DMS53 treated with DMSO at 0.1 percent for 48 hours (cell line): Measurements from ENCODE around the gene GRIP1.

Source experiments
- DNase-seq: peaks from one replicate; lab custom pipeline; 2025; ENCODE audit not compliant: unreplicated experiment; lab: John Stamatoyannopoulos, UW

GRIP1 gene, protein sequence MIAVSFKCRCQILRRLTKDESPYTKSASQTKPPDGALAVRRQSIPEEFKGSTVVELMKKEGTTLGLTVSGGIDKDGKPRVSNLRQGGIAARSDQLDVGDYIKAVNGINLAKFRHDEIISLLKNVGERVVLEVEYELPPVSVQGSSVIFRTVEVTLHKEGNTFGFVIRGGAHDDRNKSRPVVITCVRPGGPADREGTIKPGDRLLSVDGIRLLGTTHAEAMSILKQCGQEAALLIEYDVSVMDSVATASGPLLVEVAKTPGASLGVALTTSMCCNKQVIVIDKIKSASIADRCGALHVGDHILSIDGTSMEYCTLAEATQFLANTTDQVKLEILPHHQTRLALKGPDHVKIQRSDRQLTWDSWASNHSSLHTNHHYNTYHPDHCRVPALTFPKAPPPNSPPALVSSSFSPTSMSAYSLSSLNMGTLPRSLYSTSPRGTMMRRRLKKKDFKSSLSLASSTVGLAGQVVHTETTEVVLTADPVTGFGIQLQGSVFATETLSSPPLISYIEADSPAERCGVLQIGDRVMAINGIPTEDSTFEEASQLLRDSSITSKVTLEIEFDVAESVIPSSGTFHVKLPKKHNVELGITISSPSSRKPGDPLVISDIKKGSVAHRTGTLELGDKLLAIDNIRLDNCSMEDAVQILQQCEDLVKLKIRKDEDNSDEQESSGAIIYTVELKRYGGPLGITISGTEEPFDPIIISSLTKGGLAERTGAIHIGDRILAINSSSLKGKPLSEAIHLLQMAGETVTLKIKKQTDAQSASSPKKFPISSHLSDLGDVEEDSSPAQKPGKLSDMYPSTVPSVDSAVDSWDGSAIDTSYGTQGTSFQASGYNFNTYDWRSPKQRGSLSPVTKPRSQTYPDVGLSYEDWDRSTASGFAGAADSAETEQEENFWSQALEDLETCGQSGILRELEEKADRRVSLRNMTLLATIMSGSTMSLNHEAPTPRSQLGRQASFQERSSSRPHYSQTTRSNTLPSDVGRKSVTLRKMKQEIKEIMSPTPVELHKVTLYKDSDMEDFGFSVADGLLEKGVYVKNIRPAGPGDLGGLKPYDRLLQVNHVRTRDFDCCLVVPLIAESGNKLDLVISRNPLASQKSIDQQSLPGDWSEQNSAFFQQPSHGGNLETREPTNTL

DNA sequence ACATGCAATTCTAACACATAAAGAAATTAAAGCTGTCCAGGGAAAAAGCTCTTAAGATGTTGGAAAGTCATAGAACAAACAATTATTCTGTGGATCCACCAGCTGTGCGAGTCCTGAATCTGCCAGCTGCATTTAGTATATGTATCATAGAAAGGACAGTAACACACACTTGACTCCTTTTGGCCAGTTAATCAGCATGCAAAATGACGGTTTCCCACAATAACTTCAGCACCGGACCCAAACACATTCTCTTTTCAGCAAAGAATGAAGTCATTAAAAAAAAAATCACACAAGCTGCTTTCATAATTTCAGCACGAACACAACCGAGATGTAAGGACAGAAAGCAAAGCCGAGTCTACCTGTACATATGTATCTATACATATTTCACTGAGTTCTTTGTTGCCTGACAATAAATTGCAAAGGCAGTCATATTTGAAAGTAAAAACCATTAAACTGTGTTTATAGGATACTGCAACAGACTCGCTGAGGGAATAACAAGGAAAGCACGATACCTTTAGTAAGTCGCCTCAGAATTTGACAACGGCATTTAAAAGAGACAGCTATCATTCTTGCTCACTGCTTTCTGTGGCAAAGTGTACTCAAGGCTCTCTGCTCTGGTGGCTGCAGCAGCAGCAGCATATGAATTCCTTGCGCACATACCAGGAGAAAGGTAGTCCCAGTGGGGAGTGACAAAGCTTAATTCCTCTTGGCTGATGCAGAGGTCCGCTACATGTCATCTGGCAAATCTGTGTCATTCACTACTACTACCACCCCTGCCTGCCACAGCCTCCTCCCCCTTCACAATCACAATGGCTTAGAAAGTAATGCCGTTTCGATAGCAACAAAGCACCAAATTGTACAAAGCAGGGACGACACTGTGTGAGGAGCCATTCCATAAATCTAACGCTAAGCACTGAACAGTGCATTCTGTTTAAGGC is at the start of gene GRIP1:
Gene GRIP1 (minus strand): TSS at position 739 of the 938 bp plus-strand sequence. CDS start 172 bp downstream, at position 567.
- DNase-seq, result no peak

DNA sequence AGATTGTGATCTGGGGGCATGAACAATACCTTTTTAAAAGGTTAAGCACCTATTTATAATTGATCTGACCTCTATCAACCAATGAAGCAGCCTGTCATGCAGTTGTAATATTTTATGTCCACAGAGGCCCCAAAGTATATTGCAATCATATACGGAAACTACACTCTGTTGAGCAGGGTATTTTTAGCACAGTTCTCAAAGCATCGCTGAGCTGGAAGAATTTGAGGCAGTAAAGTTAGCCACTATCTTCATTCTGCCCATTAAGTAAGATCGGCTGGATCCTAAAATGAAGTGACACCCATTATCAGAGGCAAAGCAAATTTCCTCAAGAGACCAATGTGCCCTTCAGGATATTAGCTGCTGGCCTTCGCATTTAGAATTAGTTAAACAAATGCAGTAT is 47.7 kb upstream of the GRIP1 start:
- no peak for DNase-seq

DNA sequence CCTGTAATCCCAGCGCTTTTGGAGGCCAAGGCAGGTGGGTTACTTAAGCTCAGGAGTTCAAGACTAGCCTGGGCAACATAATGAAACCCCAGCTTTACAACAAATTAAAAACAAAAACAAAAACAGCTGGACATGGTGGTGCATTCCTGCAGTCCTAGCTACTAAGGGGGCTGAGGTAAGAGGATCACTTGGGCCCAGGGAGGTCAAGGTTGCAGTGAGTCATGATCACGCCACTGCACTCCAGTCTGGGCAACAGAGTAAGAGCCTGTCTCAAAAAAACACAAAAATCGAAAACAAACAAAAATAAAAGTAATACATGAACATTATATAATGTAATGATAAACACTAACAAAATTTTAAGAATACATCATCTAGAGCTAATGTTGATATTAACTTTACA is 46.2 kb upstream of the GRIP1 start:
- no peak for DNase-seq

DNA sequence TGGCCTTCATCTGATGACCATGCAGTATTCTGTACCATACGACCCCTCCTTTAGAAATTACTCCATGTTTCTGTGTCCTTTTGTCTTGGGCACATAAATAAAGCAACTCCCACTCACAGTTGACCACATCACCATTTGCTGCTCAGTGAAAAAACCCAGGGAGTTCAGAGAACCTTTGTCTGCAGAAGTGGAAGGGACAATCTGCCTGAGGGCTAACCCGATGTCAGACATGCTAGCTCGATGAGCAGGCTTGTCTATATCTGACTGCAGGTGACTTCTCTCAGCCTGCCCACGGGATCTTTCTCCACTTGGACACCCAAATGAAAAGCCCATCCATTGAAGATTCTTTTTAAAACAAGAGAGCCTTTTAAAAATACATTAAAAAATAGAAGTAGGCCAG is 45.7 kb upstream of the GRIP1 start:
- no peak for DNase-seq

DNA sequence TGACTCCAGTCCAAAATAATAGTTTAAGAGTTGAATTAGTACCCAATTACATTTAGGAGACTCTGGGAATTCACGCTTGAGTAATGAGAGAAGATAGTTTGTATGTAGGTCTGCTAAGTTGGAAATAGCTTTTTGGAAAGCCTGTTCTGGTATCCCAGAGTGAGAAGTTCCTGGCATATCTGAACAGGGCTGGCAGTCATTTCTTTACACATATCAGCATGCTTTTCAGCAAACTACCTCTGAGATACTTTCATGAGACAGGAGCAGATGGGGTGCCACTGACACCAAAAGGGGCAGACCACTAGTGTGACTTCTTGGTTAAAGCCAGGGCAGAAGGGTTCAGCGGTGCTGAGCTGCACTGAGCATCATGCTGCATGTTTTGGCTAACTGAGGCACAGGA is 45.1 kb upstream of the GRIP1 start:
- no peak for DNase-seq

DNA sequence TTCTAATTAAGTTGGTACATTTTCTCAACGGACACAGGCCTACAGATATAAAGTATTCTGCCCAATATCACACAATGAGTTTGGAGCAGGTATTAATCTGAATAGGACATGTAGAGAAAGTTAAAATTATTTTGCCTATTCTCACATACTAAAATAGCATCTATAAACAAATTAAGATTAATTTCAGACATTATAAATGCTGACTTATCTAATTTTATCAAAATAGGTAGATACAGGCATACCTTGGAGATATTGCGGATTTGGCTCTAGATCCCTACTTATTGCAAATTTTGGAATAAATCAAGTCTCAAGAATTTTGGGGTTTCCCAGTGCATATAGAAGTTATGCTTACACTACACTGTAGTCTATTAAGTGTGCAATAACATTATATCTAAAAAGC is 41.0 kb upstream of the GRIP1 start:
- no peak for DNase-seq

DNA sequence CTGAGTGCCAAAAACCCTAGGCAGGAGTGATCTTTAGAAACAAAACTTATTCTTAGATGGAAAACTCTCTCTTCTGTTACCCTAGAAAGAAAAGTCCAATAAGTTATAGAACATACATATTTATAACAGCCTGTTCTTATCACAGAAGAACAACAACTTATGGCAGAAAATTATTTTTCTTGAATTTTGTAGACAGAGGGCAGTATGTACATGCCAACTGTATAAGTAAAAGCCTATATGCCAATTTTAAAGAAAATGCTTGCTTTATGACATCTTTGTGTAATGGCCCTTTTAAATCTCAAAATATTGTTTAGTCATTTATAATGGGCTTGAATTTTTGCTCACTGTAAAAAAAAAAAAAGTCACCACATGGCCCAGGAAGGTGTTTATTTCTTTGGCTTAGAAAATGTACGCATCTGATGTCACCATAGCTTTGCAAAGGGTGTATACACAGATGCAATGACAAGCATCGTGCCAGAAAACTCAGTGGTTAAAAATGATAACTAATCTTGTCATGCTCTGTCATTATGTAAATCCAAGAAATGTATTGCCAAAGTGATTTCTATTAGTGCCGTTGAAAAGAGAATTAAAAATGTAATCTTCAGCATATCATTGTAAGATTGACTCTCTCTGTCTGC is 38.3 kb upstream of the GRIP1 start:
- no peak for DNase-seq

DNA sequence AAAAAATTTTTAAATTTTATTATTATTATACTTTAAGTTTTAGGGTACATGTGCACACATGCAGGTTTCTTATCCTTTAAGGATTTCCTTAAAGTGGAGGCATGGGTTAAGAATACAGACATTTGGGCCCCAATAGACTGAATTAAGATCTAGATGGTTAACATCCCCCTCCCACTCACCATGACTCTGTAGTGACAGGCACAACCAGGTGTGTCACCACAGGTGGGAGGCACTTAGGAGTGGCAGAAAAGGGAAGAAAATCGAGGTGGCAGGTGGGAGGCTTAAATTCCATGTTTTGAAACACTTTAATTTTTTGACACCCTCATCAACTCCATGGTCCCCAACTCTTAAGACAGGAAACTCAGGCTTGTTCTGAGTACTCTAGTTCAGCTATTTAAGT is 37.6 kb upstream of the GRIP1 start:
- DNase-seq, result no peak

DNA sequence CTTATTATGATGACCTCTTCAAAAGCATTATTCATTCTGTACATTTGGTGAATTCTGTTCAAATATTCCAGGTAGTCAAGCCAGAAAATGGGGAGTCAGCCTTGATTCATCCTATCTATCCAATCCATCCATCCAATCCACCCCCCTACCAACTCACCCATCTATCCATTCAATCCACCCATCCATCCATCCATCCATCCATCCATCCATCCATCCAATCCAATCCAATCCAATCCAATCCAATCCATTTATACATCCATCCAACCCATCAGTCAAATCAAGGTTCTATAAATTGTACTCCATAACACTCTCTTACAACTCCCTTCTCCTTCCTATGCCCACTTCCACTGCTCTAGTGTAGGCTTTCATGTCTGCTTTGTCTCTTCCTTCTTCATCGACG is 35.8 kb upstream of the GRIP1 start:
- no peak for DNase-seq

DNA sequence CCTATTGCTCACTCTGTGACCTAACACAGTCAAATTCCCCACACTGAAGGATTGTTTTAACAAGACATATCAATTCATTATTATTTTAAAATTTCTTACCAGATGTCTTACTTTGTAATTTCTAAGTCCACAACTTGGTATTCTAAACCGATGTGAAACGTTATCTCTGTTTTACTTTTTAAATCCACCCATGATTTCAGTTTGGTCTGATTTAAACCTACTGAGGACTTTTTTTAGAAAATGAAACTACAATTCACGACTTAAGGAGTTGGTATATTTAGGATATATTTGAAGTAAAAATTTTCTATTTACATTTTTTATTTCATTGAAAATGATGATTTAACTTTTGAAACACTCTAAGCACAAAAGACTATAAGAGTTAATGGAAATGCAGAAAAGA is 35.1 kb upstream of the GRIP1 start:
- DNase-seq, result no peak

DNA sequence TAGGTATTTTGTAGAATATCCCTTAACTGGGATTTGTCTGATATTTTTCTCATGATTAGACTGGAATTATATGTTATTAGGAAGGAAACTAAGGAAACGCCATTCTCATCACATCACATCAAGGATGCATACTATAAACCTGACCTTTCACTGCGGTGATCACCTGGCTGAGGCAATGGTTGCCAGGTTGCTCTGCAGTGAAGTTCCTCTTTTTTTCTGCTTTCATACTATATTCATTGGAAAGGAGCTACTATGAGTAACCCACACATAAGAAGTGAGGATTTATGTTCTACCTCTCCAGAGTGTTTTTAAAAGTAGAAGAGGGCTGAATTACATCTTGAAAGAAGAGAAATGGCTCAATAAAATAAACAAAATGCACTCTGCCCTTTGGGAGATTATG is 31.0 kb upstream of the GRIP1 start:
- DNase-seq, result no peak

DNA sequence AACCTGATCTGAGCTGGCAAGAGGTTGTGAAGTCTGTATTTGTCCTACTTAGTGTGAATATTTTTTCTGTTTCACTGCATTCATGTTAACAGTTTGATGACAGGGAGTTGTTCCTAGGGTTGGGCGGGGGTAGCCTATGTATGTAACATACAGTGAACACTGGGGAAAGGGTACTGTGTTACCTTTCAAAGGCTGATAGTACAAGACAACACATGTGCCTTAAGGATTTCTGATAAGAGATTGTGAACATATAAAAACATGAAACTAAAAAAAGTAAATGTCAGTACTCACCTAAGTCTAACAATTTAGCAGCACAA is 30.5 kb upstream of the GRIP1 start:
- no peak for DNase-seq

DNA sequence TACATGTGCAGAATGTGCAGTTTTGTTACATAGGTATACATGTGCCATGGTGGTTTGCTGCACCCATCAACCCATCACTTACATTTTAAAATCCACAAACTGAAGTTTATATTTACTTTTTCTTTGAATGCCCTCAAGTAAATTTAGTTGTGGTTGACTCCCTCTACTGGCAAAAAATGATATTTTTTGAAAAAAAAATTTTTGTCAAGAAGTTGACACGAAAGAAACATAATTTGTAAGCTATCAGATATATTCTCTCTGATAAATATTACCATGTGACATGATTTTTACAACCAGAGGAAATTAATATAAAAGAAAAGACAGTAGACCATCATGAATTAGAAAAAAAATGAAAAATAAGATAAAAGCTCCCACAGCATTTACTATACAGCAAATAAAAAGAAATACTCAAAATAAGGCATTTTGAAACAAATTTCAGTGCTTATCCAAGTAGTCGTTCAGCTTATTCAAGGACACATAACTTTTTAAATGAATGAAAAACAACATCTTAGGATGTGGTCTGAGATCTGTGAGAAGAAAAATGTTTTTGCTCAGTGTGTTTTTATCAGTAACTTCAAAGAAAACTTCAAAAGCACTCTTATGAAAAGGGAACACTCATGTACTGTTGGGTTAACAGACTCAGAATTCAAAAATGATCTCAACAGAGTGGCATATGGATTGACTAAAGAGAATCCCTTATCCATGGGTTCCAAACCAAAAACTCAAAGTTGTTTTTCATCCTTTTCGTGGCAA is 30.0 kb upstream of the GRIP1 start:
- peak; percentile 25 for DNase-seq

DNA sequence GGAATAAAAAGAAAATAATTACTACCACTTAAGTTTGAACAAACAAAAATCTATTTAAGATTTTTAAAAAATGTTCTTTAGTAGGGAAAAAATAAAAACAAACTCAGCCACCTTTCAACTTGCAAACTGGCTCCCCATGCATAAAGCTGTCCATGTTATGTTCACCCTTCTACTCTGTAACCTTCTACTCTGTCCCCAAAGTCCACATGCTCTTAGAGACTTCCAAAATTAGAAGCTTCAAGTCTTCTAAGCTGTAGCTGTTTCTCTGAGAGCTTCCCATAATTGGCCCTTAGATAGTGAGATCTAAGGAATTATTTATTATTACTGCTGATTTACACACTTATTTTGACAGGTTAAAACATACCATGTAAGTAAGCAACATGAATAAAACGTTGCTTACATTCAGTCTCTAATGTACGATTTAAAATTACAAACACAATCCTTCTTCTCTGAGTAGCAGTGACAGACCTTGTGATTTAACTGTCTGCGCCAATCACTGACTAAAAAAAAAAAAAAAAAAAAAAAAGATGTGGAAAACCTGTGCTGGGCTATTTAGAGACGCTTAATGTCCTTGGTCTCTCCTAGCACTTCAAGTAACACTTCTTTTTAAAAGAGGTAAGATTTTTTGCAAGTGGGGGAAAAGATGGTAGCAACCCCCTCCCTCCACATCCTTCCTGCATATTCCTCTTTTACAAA is 28.3 kb upstream of the GRIP1 start:
- DNase-seq, result no peak

DNA sequence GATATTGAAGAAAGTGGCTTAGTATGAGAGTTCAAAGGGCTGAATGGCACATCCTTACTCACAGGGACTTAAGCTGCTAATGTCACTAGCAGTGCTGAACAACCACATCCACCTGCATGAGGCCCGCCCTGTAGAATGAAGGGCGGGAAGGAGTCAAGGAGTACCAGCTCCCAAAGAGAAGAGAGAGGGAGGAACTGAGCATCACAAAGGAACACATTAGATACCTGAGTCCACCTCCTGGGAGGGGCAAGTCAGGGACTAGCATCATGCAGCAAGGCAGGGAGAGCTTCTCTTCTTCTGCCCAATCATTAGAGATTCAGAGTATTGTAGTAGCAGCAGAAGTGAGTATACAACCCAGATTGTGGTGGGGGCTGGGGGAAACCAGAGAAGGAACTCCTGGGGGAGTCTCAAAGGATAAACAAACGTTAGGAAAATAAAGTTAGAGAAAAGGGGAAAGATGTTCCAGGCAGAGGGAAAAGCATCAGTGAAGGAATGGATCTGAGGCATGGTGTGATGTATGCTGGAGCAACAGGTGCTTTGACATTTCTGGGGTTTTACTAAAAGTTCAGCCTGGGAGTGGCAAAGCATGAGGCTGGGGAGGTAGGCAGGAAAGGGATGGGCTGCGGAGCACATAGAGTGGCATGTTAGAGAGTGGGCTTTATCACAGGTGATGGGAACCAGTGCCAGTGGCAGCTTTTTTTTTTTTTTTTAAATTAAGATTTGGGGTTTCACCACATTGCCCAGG is 21.0 kb upstream of the GRIP1 start:
- DNase-seq, result no peak

DNA sequence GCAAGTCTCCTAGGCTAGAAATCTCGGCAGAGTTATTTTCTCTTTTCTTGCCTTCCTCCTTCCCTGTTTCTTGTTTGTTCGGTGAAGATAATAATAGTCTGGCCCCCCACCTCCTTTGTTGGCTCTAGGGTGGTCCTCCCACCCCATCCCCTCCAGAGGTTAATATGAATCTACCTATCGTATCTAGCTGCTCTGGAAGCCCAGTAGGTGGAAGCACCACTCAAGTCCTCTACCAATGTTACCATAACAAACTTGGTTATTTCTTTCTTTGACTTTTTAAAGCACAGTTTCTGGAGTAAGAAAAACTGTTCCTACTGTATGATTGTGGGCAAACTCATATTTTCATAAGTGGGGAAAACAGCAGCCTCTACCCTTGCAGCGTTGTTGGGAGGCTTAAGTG is 19.7 kb upstream of the GRIP1 start:
- DNase-seq, result no peak

DNA sequence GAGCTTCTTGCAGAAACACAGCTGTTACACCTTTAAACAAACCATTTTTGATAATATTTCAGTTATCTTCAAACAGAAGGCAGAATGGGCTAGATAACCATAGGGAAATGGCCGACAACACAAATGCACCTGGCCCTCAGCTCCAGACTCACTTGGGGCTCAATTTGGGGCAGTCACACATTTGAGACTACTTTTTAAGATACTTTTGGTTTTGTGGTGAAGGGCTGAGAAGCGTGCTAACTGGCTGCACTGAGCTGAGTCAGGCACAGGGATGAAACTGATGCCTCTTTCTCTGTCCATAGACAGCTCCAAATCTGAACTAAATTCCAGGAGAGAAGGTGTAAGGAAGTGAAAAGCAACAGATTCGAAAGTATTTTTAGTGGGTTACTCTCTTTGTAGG is 18.5 kb upstream of the GRIP1 start:
- DNase-seq, result no peak
